Sigmoid colon (tissue), 7 donors: Measurements from ENCODE around the gene G6PC1. TPM values are rescaled to one million over a fixed set of nuclear protein-coding genes. Genes with fewer than 3 reads are reported as not detected.
"Not testable (repeated sequence)": the region's sequence is repeated elsewhere in the genome, so short reads cannot be mapped to it uniquely, and the experiment has no call there.

Experiments used
- DNase-seq: peaks from one replicate; pipeline ENCODE4 v3.0.0-alpha.2; 2019
- H3K27ac ChIP-seq, 4 donors: fragments of 200-600 bp; sonication (generic); one replicate each; pipeline ENCODE4 v1.5.1; 2016 to 2019; ENCODE audit warnings: mild to moderate bottlenecking in 1 of 4
- H3K27me3 ChIP-seq, 3 donors: fragments of 200-600 bp; sonication (generic); one replicate each; pipeline ENCODE4 v1.5.1; 2019; ENCODE audit warnings: mild to moderate bottlenecking in 1 of 3
- H3K36me3 ChIP-seq, 4 donors: fragments of 200-600 bp; sonication (generic); one replicate each; pipeline ENCODE4 v1.5.1; 2016 to 2019
- H3K4me1 ChIP-seq, 4 donors: fragments of 200-600 bp; sonication (generic); one replicate each; pipeline ENCODE4 v1.5.1; 2017 to 2019
- H3K4me3 ChIP-seq, 4 donors: fragments of 200-600 bp; sonication (generic); one replicate each; pipeline ENCODE4 v1.5.1; 2017 to 2019; ENCODE audit warnings: mild to moderate bottlenecking in 2 of 4, moderate library complexity in 1 of 4
- H3K9me3 ChIP-seq, 4 donors: fragments of 200-600 bp in 3 of 4; sonication (generic) in 3 of 4; one replicate each; pipeline versions ENCODE4 v1.5.1 to v1.6.1; 2013 to 2019
- EP300 ChIP-seq, 4 donors: sonication (generic); formaldehyde crosslinking; IDR thresholded peaks; one replicate each; pipeline ENCODE4 v1.6.1; 2017; ENCODE audit warnings: antibody characterized with exemption in 4 of 4
- POLR2A ChIP-seq, 2 donors: fragments of 450-650 bp; IDR thresholded peaks; one replicate each; pipeline ENCODE4 v1.6.1; 2016; ENCODE audit warnings: antibody characterized with exemption in 2 of 2, mild to moderate bottlenecking in 2 of 2, moderate library complexity in 2 of 2
- POLR2AphosphoS5 ChIP-seq, 4 donors: sonication (generic); formaldehyde crosslinking; IDR thresholded peaks; one replicate each; pipeline ENCODE4 v1.6.1; 2017; ENCODE audit warnings: antibody characterized with exemption in 4 of 4
- WGBS, 2 donors: extraction: QIAGEN DNeasy Blood & Tissue Kit; methylation state at CpG; one replicate each; pipeline ENCODE4 v1.1.7; 2013; 5-methylcytosine and 5-hydroxymethylcytosine counted together
- intact Hi-C: fragments of 100-400 bp; cut with DNase I; formaldehyde crosslinking; loops from one replicate; pipeline ENCODE4 v1.15.1; 2023
- polyA plus RNA-seq, 3 donors: library from polyadenylated mRNA; stranded (reverse); fragments of 200-250 nt; gene quantifications; one replicate each; pipeline ENCODE4 v1.2.3, GENCODE V29; 2013
- total RNA-seq, 4 donors: library from RNA; depleted of rRNA; stranded (reverse); fragments of >200 nt; gene quantifications; one replicate each; pipeline ENCODE4 v1.1.0, GENCODE V29; 2016
- TF ChIP-seq, protein P1 (sequence below), 4 experiments: fragments of 450-650 bp in 3 of 4; fragments of 200-600 bp in 1 of 4; IDR thresholded peaks; one replicate each; pipeline ENCODE4 v1.5.1; 2016 to 2019; ENCODE audit warnings: antibody characterized with exemption in 4 of 4, mild to moderate bottlenecking in 3 of 4, moderate library complexity in 2 of 4
- donor health status: healthy with polysubstance abuse.
- donor health status: Bipolar disorder and iron deficiency.
- donor health status: healthy.

The G6PC1 gene
- total and polyA plus RNA-seq, 7 donors, result 0.23 TPM; not detected in 6

DNA sequence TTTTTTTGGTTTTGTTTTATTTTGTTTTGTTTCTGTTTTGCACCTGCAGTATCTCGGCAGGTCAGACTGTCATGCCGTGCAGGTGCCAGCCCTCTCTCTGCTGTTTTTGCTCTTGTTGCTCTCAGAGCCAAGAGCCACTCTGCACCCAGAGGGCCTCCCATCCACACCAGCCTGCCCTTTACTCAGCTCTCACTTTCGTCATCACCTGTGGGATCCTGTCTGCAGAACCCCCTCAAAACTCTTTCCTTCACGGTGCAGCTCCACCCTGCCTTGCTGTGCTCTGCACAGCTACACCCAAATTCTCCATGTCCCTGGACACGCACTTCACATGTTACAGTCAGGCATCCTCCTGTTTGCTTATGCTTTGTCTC, 47.0 kb upstream of the G6PC1 start:
- 58 to 77% methylated on average over 5 of the region's 5 CpGs for WGBS, 2 donors
- H3K27me3 ChIP-seq, result no peaks in the 10 kb centered on the region
- intact Hi-C loops, result no loop called here
- H3K4me3 ChIP-seq, result peak overlapping the region; percentile 53 to 70 (median 60)
- no peaks in the 10 kb centered on the region for H3K9me3 ChIP-seq
- peak overlapping the region; percentile 82 to 94 (median 90) for H3K27ac ChIP-seq
- peaks cover 0 to 39% (median 6%) of the 10 kb centered on the region in 4 donors for H3K36me3 ChIP-seq
- TF ChIP-seq POLR2A (IDR thresholded peaks at IDR 0.05), result no peak
- H3K4me1 ChIP-seq, result peaks cover 0 to 66% (median 59%) of the 10 kb centered on the region in 4 donors
- peak; percentile 52 for DNase-seq

DNA sequence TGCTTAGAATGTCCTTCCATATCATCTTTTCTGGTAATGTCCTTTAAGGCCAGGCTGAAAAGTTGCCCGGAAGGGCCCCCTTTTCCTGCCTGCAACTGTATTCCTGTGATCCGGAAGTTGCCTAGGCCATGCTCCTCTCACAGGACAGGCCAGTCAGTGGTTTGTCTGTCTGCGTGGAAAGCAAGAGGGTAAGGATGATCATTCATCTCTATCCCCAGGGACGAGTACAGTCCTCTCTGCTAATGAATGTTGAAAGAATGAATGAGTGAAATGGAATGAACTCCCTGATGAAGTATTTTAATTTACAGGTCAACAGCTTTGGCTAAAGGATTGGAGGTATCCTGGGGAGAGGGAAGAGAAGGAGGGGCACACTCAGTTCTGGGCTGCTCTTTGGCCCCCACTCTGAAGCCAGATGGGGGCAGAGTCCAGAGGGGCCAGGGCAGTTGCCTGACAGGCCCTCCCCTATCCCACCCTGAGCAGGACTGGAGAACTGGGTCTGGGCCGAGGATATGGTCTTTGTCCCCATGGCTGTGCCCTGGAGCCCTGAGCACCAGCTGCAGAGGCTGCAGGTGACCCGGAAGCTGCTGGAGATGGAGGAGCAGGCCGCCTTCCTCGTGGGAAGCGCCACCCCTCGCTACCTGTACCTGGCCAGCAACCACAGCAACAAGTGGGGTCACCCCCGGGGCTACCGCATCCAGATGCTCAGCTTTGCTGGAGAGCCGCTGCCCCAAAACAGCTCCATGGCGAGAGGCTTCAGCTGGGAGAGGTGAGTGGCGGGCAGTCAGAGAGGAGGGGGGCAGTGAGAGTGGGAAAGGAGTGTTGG, 46.4 kb upstream of the G6PC1 start:
- intact Hi-C loops, result no loop called here
- H3K36me3 ChIP-seq, result peaks cover 0 to 39% (median 6%) of the 10 kb centered on the region in 4 donors
- DNase-seq, result peak; percentile 53
- no peaks in the 10 kb centered on the region for H3K9me3 ChIP-seq
- no peaks in the 10 kb centered on the region for H3K27me3 ChIP-seq
- H3K4me1 ChIP-seq, result peaks cover 0 to 66% (median 56%) of the 10 kb centered on the region in 4 donors
- WGBS, 2 donors, result 83 to 86% methylated on average over 15 of the region's 15 CpGs
- H3K4me3 ChIP-seq, result peak overlapping the region; percentile 53 to 70 (median 60)
- TF ChIP-seq POLR2A (IDR thresholded peaks at IDR 0.05) (no peak), POLR2AphosphoS5 (IDR thresholded peaks at IDR 0.05) (no peak), EP300 (IDR thresholded peaks at IDR 0.05) (no peak)
- TF ChIP-seq, protein P1, sequence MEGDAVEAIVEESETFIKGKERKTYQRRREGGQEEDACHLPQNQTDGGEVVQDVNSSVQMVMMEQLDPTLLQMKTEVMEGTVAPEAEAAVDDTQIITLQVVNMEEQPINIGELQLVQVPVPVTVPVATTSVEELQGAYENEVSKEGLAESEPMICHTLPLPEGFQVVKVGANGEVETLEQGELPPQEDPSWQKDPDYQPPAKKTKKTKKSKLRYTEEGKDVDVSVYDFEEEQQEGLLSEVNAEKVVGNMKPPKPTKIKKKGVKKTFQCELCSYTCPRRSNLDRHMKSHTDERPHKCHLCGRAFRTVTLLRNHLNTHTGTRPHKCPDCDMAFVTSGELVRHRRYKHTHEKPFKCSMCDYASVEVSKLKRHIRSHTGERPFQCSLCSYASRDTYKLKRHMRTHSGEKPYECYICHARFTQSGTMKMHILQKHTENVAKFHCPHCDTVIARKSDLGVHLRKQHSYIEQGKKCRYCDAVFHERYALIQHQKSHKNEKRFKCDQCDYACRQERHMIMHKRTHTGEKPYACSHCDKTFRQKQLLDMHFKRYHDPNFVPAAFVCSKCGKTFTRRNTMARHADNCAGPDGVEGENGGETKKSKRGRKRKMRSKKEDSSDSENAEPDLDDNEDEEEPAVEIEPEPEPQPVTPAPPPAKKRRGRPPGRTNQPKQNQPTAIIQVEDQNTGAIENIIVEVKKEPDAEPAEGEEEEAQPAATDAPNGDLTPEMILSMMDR (IDR thresholded peaks at IDR 0.05), result no peak
- peak overlapping the region; percentile 82 to 94 (median 90) for H3K27ac ChIP-seq

DNA sequence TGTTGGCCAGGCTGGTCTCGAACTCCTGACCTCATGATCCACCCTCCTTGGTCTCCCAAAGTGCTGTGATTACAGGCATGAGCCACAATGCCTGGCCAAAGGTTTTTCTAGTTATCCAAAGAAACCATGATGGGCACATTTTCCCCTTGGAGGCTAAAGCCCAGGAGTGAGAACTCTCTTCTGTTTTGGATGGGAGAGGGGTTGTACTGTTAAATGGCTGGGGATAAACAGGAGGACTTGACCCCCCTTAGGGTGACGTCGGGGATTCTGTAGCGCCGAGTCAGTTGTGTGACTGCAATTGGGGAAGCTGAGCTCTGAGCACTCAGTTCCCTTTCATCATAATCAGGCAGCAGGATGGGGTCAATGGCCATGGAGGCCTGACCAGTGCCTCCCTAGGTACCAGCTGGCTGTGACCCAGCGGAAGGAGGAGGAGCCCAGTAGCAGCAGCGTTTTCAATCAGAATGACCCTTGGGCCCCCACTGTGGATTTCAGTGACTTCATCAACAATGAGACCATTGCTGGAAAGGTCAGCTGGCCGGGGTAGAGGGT, 45.5 kb upstream of the G6PC1 start:
- no peaks in the 10 kb centered on the region for H3K9me3 ChIP-seq
- peak overlapping the region; percentile 82 to 94 (median 90) for H3K27ac ChIP-seq
- no peaks in the 10 kb centered on the region for H3K27me3 ChIP-seq
- peaks cover 0 to 39% (median 6%) of the 10 kb centered on the region in 4 donors for H3K36me3 ChIP-seq
- 82 to 83% methylated on average over 8 of the region's 8 CpGs for WGBS, 2 donors
- peak overlapping the region in 3 of 4 donors; percentile 57 to 70 (median 64) for H3K4me3 ChIP-seq
- intact Hi-C loops, result no loop called here
- DNase-seq, result peak; percentile 52
- H3K4me1 ChIP-seq, result peaks cover 0 to 57% (median 46%) of the 10 kb centered on the region in 4 donors
- TF ChIP-seq, protein P1 (IDR thresholded peaks at IDR 0.05), result no peak
- TF ChIP-seq POLR2A (IDR thresholded peaks at IDR 0.05) (no peak), POLR2AphosphoS5 (IDR thresholded peaks at IDR 0.05) (no peak), EP300 (IDR thresholded peaks at IDR 0.05) (no peak)

DNA sequence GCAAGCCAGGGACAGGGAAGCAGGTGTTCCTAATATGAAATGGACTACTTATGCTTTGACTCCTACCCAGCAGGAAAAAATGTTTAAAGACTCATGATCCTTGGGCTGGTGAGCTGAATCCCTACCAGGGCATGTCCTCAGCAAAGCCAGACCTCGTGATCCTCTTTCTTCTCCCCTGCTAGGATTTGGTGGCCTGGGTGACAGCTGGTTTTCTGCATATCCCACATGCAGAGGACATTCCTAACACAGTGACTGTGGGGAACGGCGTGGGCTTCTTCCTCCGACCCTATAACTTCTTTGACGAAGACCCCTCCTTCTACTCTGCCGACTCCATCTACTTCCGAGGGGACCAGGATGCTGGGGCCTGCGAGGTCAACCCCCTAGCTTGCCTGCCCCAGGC, 44.5 kb upstream of the G6PC1 start:
- peaks cover 0 to 49% (median 40%) of the 10 kb centered on the region in 4 donors for H3K4me1 ChIP-seq
- DNase-seq, result peak; percentile 13
- intact Hi-C loops, H3K27me3 ChIP-seq, H3K9me3 ChIP-seq: not testable (repeated sequence)
- H3K27ac ChIP-seq, result peak overlapping the region; percentile 82 to 94 (median 90)
- H3K4me3 ChIP-seq, result peak overlapping the region in 2 of 4 donors; percentile 64 to 70
- H3K36me3 ChIP-seq, result peaks cover 0 to 39% (median 6%) of the 10 kb centered on the region in 4 donors
- WGBS, 2 donors, result 89 to 91% methylated on average over 8 of the region's 8 CpGs

DNA sequence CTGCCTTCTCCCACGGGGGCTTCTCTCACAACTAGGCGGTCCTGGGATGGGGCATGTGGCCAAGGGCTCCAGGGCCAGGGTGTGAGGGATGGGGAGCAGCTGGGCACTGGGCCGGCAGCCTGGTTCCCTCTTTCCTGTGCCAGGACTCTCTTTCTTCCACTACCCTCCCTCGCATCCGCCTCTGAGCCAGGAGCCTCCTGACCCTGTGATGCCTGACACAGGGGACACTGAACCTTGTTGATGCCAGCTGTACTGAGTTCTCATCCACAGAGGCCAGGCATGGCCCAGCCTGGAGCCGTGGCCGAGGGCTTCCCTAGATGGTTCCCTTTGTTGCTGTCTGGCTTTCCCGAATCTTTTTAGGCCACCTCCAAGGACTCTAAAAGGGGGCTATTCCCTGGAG, 44.1 kb upstream of the G6PC1 start:
- DNase-seq, H3K27me3 ChIP-seq, intact Hi-C loops, H3K9me3 ChIP-seq: not testable (repeated sequence)
- 91 to 92% methylated on average over 6 of the region's 8 CpGs for WGBS, 2 donors
- H3K27ac ChIP-seq, result peak overlapping the region; percentile 13 to 94 (median 88)
- peaks cover 0 to 49% (median 40%) of the 10 kb centered on the region in 4 donors for H3K4me1 ChIP-seq
- H3K36me3 ChIP-seq, result peaks cover 0 to 39% (median 6%) of the 10 kb centered on the region in 4 donors
- H3K4me3 ChIP-seq, result peak overlapping the region in 1 of 4 donors; percentile 13

DNA sequence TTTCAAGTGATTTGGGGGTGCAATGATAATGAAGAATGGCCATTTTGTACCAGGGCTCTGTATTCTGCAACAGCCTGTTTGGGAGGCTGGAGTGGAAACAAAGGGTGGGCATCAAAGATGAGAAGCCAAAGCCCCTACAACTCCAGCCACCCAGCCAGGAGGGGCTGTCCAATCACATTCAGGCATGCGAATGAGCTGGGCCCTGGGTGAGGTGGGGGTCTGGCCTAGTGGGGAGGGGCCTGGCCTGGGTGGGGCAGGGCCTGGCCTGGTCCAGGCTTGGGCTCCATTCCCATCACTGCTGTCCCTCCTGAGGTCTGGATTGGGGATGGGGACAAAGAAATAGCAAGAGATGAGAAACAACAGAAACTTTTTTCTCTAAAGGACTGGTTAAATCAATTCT, 43.2 kb upstream of the G6PC1 start:
- WGBS, 2 donors, result 89 to 93% methylated on average over 1 of the region's 1 CpG
- Histone ChIP-seq H3K4me1 (peaks cover 0 to 48% (median 40%) of the 10 kb centered on the region in 4 donors), H3K36me3 (peaks cover 0 to 39% (median 6%) of the 10 kb centered on the region in 4 donors), H3K27me3 (no peaks in the 10 kb centered on the region), H3K4me3 (no peak overlapping the region), H3K9me3 (no peaks in the 10 kb centered on the region), H3K27ac (peak overlapping the region; percentile 13 to 94 (median 88))
- TF ChIP-seq POLR2AphosphoS5 (IDR thresholded peaks at IDR 0.05) (no peak), EP300 (IDR thresholded peaks at IDR 0.05) (no peak), POLR2A (IDR thresholded peaks at IDR 0.05) (no peak)
- TF ChIP-seq, protein P1 (IDR thresholded peaks at IDR 0.05), result no peak
- no peak for DNase-seq
- intact Hi-C loops, result no loop called here
